ENCODE results near the gene CHGA. TPM values are rescaled to one million over a fixed set of nuclear protein-coding genes. Genes with fewer than 3 reads are reported as not detected.

Gene CHGA
- total RNA-seq, 2 donors from 2014 or later, result 69.5 to 80.1 TPM

- no peak for DNase-seq
- intact Hi-C loops (cut with DNase I), result loop anchor here (10.0 kb wide), 1 partner anchor 195 kb away; no protein-coding TSS in a partner anchor
- H3K9me3 ChIP-seq, result no peaks in the 10 kb centered on the region
- H3K4me3 ChIP-seq, result no peak overlapping the region
- peaks cover 7% of the 10 kb centered on the region for H3K4me1 ChIP-seq
- H3K27me3 ChIP-seq, result no peaks in the 10 kb centered on the region
- 84 to 94% methylated on average over 7 of the region's 7 CpGs for WGBS, 2 donors
- H3K27ac ChIP-seq, result no peak overlapping the region
- ATAC-seq, result no peak
- H3K36me3 ChIP-seq (replicated peaks in 1 of 2; ENCODE audit: insufficient read depth in 1 of 2, low read depth in 2 of 2), result peaks cover 0 to 8% of the 10 kb centered on the region in 2 donors
- TF ChIP-seq CTCF (IDR thresholded peaks at IDR 0.05) (no peak), POLR2A (IDR thresholded peaks at IDR 0.05) (no peak)
Measured at GRCh38 chr14:92950193-92950540, 27.2 kb downstream of the CHGA start.

DNA sequence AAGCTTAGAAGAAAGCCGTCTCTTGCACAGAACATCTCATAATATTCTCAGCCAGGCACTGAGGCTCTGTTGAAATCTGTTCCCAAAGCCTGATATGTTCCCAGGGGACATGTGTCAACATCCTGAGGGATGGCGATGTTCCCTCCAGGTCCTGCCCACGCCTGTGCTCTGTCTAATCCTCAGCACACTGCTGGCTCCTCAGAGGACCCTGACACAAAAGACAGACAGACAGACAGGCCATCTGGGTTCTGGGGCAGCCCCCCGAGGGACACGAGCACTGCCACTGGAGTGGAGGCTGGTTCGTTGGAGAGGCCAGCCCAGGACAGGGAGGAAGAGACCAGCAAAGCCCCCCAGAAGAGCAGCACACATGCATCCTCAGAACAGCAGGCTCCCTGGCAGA lies 27.8 kb downstream of the CHGA start:
- intact Hi-C loops (cut with DNase I), result loop anchor here (10.0 kb wide), 1 partner anchor 194 kb away; no protein-coding TSS in a partner anchor
- ATAC-seq, result no peak
- TF ChIP-seq CTCF (IDR thresholded peaks at IDR 0.05) (no peak), POLR2A (IDR thresholded peaks at IDR 0.05) (no peak)
- 82 to 92% methylated on average over 2 to 6 of the region's 6 CpGs for WGBS, 2 donors
- Histone ChIP-seq H3K27ac (no peak overlapping the region), H3K4me1 (peaks cover 7% of the 10 kb centered on the region), H3K4me3 (no peak overlapping the region), H3K27me3 (no peaks in the 10 kb centered on the region), H3K36me3 (replicated peaks in 1 of 2; ENCODE audit: insufficient read depth in 1 of 2, low read depth in 2 of 2) (peaks cover 0 to 8% of the 10 kb centered on the region in 2 donors), H3K9me3 (no peaks in the 10 kb centered on the region)
- DNase-seq, result no peak

DNA sequence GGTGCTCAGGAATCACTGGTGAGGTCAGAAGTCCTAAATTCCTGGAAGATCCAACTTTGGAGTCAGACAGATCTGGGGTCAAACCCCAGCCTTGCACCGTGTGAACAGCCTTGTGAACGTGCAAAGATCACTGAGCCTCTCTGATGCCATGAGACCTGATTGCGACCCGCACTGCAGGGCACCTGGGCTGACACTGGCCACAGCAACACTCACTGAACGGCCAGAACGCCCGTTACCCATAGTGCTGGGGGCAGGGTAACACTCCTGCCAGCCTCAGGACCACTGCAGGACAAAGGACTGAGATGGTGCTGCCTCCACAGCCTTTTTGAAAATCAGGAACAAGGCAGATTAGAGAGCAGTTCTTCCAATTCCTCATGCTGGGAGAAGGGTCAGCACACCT lies 28.3 kb downstream of the CHGA start:
- H3K27me3 ChIP-seq, result no peaks in the 10 kb centered on the region
- no peak overlapping the region for H3K4me3 ChIP-seq
- WGBS, 2 donors, result 71 to 88% methylated on average over 1 to 7 of the region's 7 CpGs
- peaks cover 0 to 8% of the 10 kb centered on the region in 2 donors for H3K36me3 ChIP-seq (replicated peaks in 1 of 2; ENCODE audit: insufficient read depth in 1 of 2, low read depth in 2 of 2)
- intact Hi-C loops (cut with DNase I), result loop anchor here (10.0 kb wide), 1 partner anchor 194 kb away; no protein-coding TSS in a partner anchor
- ATAC-seq (no peak), DNase-seq (no peak)
- no peak overlapping the region for H3K27ac ChIP-seq
- no peaks in the 10 kb centered on the region for H3K9me3 ChIP-seq
- peaks cover 6% of the 10 kb centered on the region for H3K4me1 ChIP-seq
- TF ChIP-seq POLR2A (IDR thresholded peaks at IDR 0.05) (no peak), CTCF (IDR thresholded peaks at IDR 0.05) (no peak)

GRCh38 chr14:92951912-92952471 lies 29.0 kb downstream of the CHGA start:
- H3K4me1 ChIP-seq, result no peaks in the 10 kb centered on the region
- H3K27me3 ChIP-seq, result no peaks in the 10 kb centered on the region
- no peaks in the 10 kb centered on the region for H3K9me3 ChIP-seq
- DNase-seq (peak; percentile 78 to 88 (median 82)), ATAC-seq (peak; percentile 90)
- no peak overlapping the region for H3K27ac ChIP-seq
- H3K4me3 ChIP-seq, result no peak overlapping the region
- H3K36me3 ChIP-seq (replicated peaks in 1 of 2; ENCODE audit: insufficient read depth in 1 of 2, low read depth in 2 of 2), result peaks cover 0 to 11% of the 10 kb centered on the region in 2 donors
- WGBS, 2 donors, result 16 to 21% methylated on average over 15 to 18 of the region's 18 CpGs
- intact Hi-C loops (cut with DNase I), result loop anchor here (10.0 kb wide), 1 partner anchor 193 kb away; no protein-coding TSS in a partner anchor
- TF ChIP-seq POLR2A (IDR thresholded peaks at IDR 0.05) (no peak), CTCF (IDR thresholded peaks at IDR 0.05) (peak; percentile 92 to 99 (median 93))
